GDM1 (cell line): ENCODE measurements around the gene PIN1.
"Not testable (repeated sequence)": the region's sequence is repeated elsewhere in the genome, so short reads cannot be mapped to it uniquely, and the experiment has no call there.

ENCODE experiments used
- DNase-seq: peaks from one replicate; lab custom pipeline; 2025; lab: John Stamatoyannopoulos, UW

PIN1 gene

GRCh38 chr19:9834726-9835506 lies at the start of gene PIN1:
Gene PIN1 (plus strand): TSS chr19:9835318. CDS start chr19:9835345, 27 bp downstream.
- peak; percentile 99 for DNase-seq

- DNase-seq: peak; percentile 95
These were observed 49.5 kb upstream of the PIN1 start for GRCh38 chr19:9785367-9786331.

GRCh38 chr19:9786342-9786741 lies 48.8 kb upstream of the PIN1 start:
- DNase-seq: no peak

GRCh38 chr19:9786819-9787218 lies 48.3 kb upstream of the PIN1 start:
- DNase-seq: no peak

- DNase-seq: not testable (repeated sequence)
These were observed 46.5 kb upstream of the PIN1 start for GRCh38 chr19:9788604-9789003.

GRCh38 chr19:9789066-9789465 lies 46.1 kb upstream of the PIN1 start:
- DNase-seq: no peak

GRCh38 chr19:9789579-9789978 lies 45.5 kb upstream of the PIN1 start:
- DNase-seq: not testable (repeated sequence)

- not testable (repeated sequence) for DNase-seq
These were observed 44.1 kb upstream of the PIN1 start for GRCh38 chr19:9791073-9791367.

GRCh38 chr19:9791552-9792205 lies 43.4 kb upstream of the PIN1 start:
- peak; percentile 95 for DNase-seq

GRCh38 chr19:9792206-9793070 lies 42.7 kb upstream of the PIN1 start:
- peak; percentile 95 for DNase-seq

GRCh38 chr19:9793071-9793591 lies 42.0 kb upstream of the PIN1 start:
- peak; percentile 55 for DNase-seq

- DNase-seq: peak; percentile 83
These were observed 38.9 kb upstream of the PIN1 start for GRCh38 chr19:9796113-9796773.

GRCh38 chr19:9797871-9798270 lies 37.2 kb upstream of the PIN1 start:
- DNase-seq: no peak

- no peak for DNase-seq
These were observed 36.0 kb upstream of the PIN1 start for GRCh38 chr19:9799162-9799561.

- DNase-seq: no peak
These were observed 33.1 kb upstream of the PIN1 start for GRCh38 chr19:9801976-9802375.

GRCh38 chr19:9806803-9807202 lies 28.3 kb upstream of the PIN1 start:
- no peak for DNase-seq

GRCh38 chr19:9808855-9809824 lies 26.0 kb upstream of the PIN1 start:
- DNase-seq: no peak

GRCh38 chr19:9811139-9811538 lies 24.0 kb upstream of the PIN1 start:
- no peak for DNase-seq

GRCh38 chr19:9818175-9818733 lies 16.9 kb upstream of the PIN1 start:
- no peak for DNase-seq
